ENCODE data around the gene IL17C. TPM values are rescaled to one million over a fixed set of nuclear protein-coding genes. Genes with fewer than 3 reads are reported as not detected.

The IL17C gene
- total and polyA plus RNA-seq, 2 of the 8 experiments (the other 6 are each of a cell fraction or from before 2014, with no cell fraction given), result 1.1 to 1.9 TPM

GRCh38 chr16:88645941-88646340, 7.6 kb downstream of the IL17C start (continued):
- TF ChIP-seq CEBPB (IDR thresholded peaks at IDR 0.05; ENCODE audit: low read depth, low read length) (no peak), TAF7 (optimal IDR thresholded peaks at IDR 0.05; ENCODE audit: borderline replicate concordance, low read depth, low read length) (no peak), PHF8 (conservative IDR thresholded peaks at IDR 0.05; ENCODE audit: low read depth, low read length) (no peak), JUND (IDR thresholded peaks at IDR 0.05; ENCODE audit: low read length) (no peak)
- TF ChIP-seq, protein P1, sequence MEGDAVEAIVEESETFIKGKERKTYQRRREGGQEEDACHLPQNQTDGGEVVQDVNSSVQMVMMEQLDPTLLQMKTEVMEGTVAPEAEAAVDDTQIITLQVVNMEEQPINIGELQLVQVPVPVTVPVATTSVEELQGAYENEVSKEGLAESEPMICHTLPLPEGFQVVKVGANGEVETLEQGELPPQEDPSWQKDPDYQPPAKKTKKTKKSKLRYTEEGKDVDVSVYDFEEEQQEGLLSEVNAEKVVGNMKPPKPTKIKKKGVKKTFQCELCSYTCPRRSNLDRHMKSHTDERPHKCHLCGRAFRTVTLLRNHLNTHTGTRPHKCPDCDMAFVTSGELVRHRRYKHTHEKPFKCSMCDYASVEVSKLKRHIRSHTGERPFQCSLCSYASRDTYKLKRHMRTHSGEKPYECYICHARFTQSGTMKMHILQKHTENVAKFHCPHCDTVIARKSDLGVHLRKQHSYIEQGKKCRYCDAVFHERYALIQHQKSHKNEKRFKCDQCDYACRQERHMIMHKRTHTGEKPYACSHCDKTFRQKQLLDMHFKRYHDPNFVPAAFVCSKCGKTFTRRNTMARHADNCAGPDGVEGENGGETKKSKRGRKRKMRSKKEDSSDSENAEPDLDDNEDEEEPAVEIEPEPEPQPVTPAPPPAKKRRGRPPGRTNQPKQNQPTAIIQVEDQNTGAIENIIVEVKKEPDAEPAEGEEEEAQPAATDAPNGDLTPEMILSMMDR (IDR thresholded peaks at IDR 0.05; ENCODE audit: control extremely low read depth in 1 of 3, insufficient read depth in 1 of 3, low read depth in 1 of 3, low read length in 3 of 3), result no peak

Data from H1 (cell line).